HepG2 (cell line): ENCODE measurements around the gene FBXW12. TPM values are rescaled to one million over a fixed set of nuclear protein-coding genes. Genes with fewer than 3 reads are reported as not detected.

Experiments used
- ATF7-NPFF ChIP-seq: sonication (generic); formaldehyde crosslinking; IDR thresholded peaks from 2 replicates; pipeline ENCODE4 v1.8.1; 2023; ENCODE audit warnings: mild to moderate bottlenecking, low read depth, missing genetic modification reagents, moderate library complexity
- GFI1 ChIP-seq: sonication (generic); formaldehyde crosslinking; IDR thresholded peaks from 2 replicates; pipeline ENCODE4 v1.5.0; 2020; ENCODE audit warnings: missing genetic modification reagents, mild to moderate bottlenecking, borderline replicate concordance
- HNF4A ChIP-seq: sonication (generic); formaldehyde crosslinking; IDR thresholded peaks from 2 replicates; pipeline ENCODE4 v1.4.0; 2020; ENCODE audit warnings: missing genetic modification reagents
- KIAA2018 ChIP-seq: sonication (generic); formaldehyde crosslinking; IDR thresholded peaks from 2 replicates; pipeline ENCODE4 v1.5.0; 2020; ENCODE audit warnings: mild to moderate bottlenecking, missing genetic modification reagents, borderline replicate concordance
- KLF6 ChIP-seq: IDR thresholded peaks from 2 replicates; pipeline ENCODE4 v1.8.0; 2016; ENCODE audit warnings: missing biosample characterization, missing genetic modification reagents
- NFRKB ChIP-seq: fragments of 450-650 bp; IDR thresholded peaks from 2 replicates; pipeline ENCODE4 v1.6.1; 2017
- PCBP2 ChIP-seq: fragments of 200-400 bp; formaldehyde crosslinking; optimal IDR thresholded peaks from 2 replicates; pipeline ENCODE3; 2018; ENCODE audit warnings: low read length, low read depth; ENCODE audit not compliant: poor library complexity, severe bottlenecking
- PTBP1 ChIP-seq: fragments of 200-400 bp; formaldehyde crosslinking; IDR thresholded peaks from 2 replicates; pipeline ENCODE4 v1.6.1; 2018; ENCODE audit warnings: low read length, low read depth; ENCODE audit not compliant: poor library complexity, severe bottlenecking
- SIX1 ChIP-seq: sonication (generic); formaldehyde crosslinking; IDR thresholded peaks from 2 replicates; pipeline ENCODE4 v1.4.0; 2020; ENCODE audit warnings: missing genetic modification reagents, borderline replicate concordance
- SMARCE1 ChIP-seq: fragments of 450-650 bp; IDR thresholded peaks from 2 replicates; pipeline ENCODE4 v1.6.1; 2017; ENCODE audit warnings: borderline replicate concordance
- SP140L ChIP-seq: sonication (generic); formaldehyde crosslinking; IDR thresholded peaks from 2 replicates; pipeline ENCODE4 v1.4.0; 2020; ENCODE audit warnings: missing genetic modification reagents, borderline replicate concordance
- TARDBP ChIP-seq: sonication (generic); formaldehyde crosslinking; IDR thresholded peaks from 2 replicates; pipeline ENCODE4 v1.8.0; 2022; ENCODE audit warnings: mild to moderate bottlenecking, missing genetic modification reagents
- TMF1 ChIP-seq: sonication (generic); formaldehyde crosslinking; IDR thresholded peaks from 2 replicates; pipeline ENCODE4 v1.8.1; 2022; ENCODE audit warnings: low read depth, missing genetic modification reagents
- ZBTB39 ChIP-seq: sonication (generic); formaldehyde crosslinking; IDR thresholded peaks from 2 replicates; pipeline ENCODE4 v1.5.0; 2020; ENCODE audit warnings: missing genetic modification reagents
- ZIK1 ChIP-seq: sonication (generic); formaldehyde crosslinking; IDR thresholded peaks from 2 replicates; pipeline ENCODE4 v1.5.0; 2020; ENCODE audit warnings: mild to moderate bottlenecking, low read depth, missing genetic modification reagents, borderline replicate concordance
- ZNF20 ChIP-seq: sonication (generic); formaldehyde crosslinking; IDR thresholded peaks from 2 replicates; pipeline ENCODE4 v1.4.0; 2020; ENCODE audit warnings: mild to moderate bottlenecking, moderate library complexity, missing genetic modification reagents
- ZNF431 ChIP-seq: sonication (generic); formaldehyde crosslinking; IDR thresholded peaks from 2 replicates; pipeline ENCODE4 v1.9.0; 2022; ENCODE audit warnings: missing genetic modification reagents, low read depth, mild to moderate bottlenecking, borderline replicate concordance
- ZNF451 ChIP-seq: sonication (generic); formaldehyde crosslinking; IDR thresholded peaks from 2 replicates; pipeline ENCODE4 v1.5.0; 2020; ENCODE audit warnings: mild to moderate bottlenecking, missing genetic modification reagents
- ZNF572 ChIP-seq: sonication (generic); formaldehyde crosslinking; IDR thresholded peaks from 2 replicates; pipeline ENCODE4 v1.5.1; 2020; ENCODE audit warnings: mild to moderate bottlenecking, missing genetic modification reagents
- ZNF619 ChIP-seq: sonication (generic); formaldehyde crosslinking; IDR thresholded peaks from 2 replicates; pipeline ENCODE4 v1.4.0; 2020; ENCODE audit warnings: mild to moderate bottlenecking, missing genetic modification reagents
- polyA plus RNA-seq, 8 experiments: library from polyadenylated mRNA; depleted of rRNA in 3 of 8; stranded (reverse) in 7 of 8; unstranded in 1 of 8; fragments of >200 nt; fragmentation: Illumina TruSeq in 4 of 8; extraction: Trizol in 4 of 8; gene quantifications; 2 replicates each; pipeline versions ENCODE4 v1.2.1 to v1.2.3, GENCODE V29; 2011 to 2016; ENCODE audit warnings: low read depth in 4 of 8, missing spikeins in 1 of 8, mixed read lengths in 1 of 8; ENCODE audit not compliant: insufficient read depth in 1 of 8
- total RNA-seq, 5 experiments: library from RNA; depleted of rRNA; stranded (reverse); fragments of >200 nt; fragmentation: Illumina TruSeq; extraction: Trizol; gene quantifications; 2 replicates each; pipeline ENCODE4 v1.2.3, GENCODE V29; 2016; ENCODE audit warnings: low read depth in 1 of 5

The FBXW12 gene
- total and polyA plus RNA-seq, 2 of the 13 experiments (the other 11 are each of a cell fraction or from before 2014, with no cell fraction given) = not detected

GRCh38 chr3:48429960-48430707 lies 58.1 kb downstream of the FBXW12 start, which contains the start of gene PLXNB1 (continued):
- peak; percentile 91 for TF ChIP-seq ZBTB39 (CRISPR knock-in tag)
- peak; percentile 99 for TF ChIP-seq TARDBP (CRISPR knock-in tag)
- TF ChIP-seq HNF4A = peak; percentile 98
- TF ChIP-seq NFRKB = no peak
- TF ChIP-seq TMF1 (CRISPR knock-in tag) = no peak
- 0 out of 2 replicates have a peak, but pooled peaks have one; percentile 70 for TF ChIP-seq KIAA2018
- peak; percentile 73; the same call in 1 of the 2 replicates for TF ChIP-seq GFI1 (CRISPR knock-in tag)
- TF ChIP-seq ZIK1 (CRISPR knock-in tag) = peak; percentile 84; the same call in 1 of the 2 replicates
- TF ChIP-seq ZNF451 (CRISPR knock-in tag) = peak; percentile 79; the same call in 1 of the 2 replicates
- TF ChIP-seq ATF7-NPFF (CRISPR knock-in tag) = peak; percentile 70
- no peak for TF ChIP-seq PCBP2
- TF ChIP-seq ZNF431 (CRISPR knock-in tag) = no peak; the same call in 1 of the 2 replicates
- TF ChIP-seq SMARCE1 = no peak
- peak; percentile 89 for TF ChIP-seq KLF6 (CRISPR knock-in tag)
- TF ChIP-seq SP140L (CRISPR knock-in tag) = no peak
- TF ChIP-seq ZNF572 (CRISPR knock-in tag) = no peak; the same call in 1 of the 2 replicates
- TF ChIP-seq PTBP1 = no peak
- no peak for TF ChIP-seq ZNF20 (CRISPR knock-in tag)
- TF ChIP-seq SIX1 = peak; percentile 100
- TF ChIP-seq ZNF619 = peak; percentile 69; the same call in 1 of the 2 replicates
